ENCODE results near the gene COQ4.

Gene COQ4

DNA sequence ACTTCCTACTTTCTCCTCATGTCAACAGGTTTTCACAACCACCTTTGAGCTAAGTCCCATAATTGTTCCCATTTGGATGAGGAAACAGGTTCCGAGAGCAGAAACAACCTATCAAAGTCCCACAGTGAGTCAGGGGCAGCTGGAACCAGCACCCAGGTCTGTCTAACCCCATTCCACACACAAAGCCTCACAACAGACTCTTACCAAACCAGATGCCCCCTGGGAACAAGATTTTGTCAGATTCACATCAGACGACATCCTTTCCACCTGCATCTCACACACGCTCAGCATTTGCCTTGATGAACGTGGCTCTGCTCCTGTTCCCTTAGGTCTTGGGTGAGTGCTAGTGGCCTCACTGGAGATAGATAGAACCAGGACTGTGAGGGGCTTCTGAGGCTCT is 29.5 kb upstream of the COQ4 start:
- Histone ChIP-seq H3K9ac (ENCODE audit: low read depth, low read length, poor library complexity, severe bottlenecking) (no peak overlapping the region), H3K4me1 (ENCODE audit: insufficient read depth, low read length, poor library complexity, severe bottlenecking) (no peaks in the 10 kb centered on the region), H3K79me2 (ENCODE audit: insufficient read depth, low read length) (no peaks in the 10 kb centered on the region), H4K20me1 (ENCODE audit: insufficient read depth, low read length, poor library complexity, severe bottlenecking) (no peaks in the 10 kb centered on the region), H2AFZ (ENCODE audit: low read length) (no peak overlapping the region), H3K4me2 (ENCODE audit: low read depth, low read length, poor library complexity, severe bottlenecking) (no peak overlapping the region), H3F3A (ENCODE audit: low read depth) (no peaks in the 10 kb centered on the region), H3K27me3 (ENCODE audit: insufficient read depth, low read length, poor library complexity, severe bottlenecking) (no peaks in the 10 kb centered on the region), H3K36me3 (ENCODE audit: insufficient read depth, low read length) (no peaks in the 10 kb centered on the region), H3K9me3 (ENCODE audit: insufficient read depth, low read depth, low read length) (no peaks in the 10 kb centered on the region), H3K4me3 (ENCODE audit: low read length, poor library complexity, severe bottlenecking) (no peak overlapping the region), H3K9me2 (replicated peaks; ENCODE audit: low read depth, low read length) (no peaks in the 10 kb centered on the region)
- TF ChIP-seq CTCF (conservative IDR thresholded peaks at IDR 0.05; ENCODE audit: low read length) = no peak
- no peak for TF ChIP-seq EZH2phosphoT487 (IDR thresholded peaks at IDR 0.05; ENCODE audit: borderline replicate concordance)

DNA sequence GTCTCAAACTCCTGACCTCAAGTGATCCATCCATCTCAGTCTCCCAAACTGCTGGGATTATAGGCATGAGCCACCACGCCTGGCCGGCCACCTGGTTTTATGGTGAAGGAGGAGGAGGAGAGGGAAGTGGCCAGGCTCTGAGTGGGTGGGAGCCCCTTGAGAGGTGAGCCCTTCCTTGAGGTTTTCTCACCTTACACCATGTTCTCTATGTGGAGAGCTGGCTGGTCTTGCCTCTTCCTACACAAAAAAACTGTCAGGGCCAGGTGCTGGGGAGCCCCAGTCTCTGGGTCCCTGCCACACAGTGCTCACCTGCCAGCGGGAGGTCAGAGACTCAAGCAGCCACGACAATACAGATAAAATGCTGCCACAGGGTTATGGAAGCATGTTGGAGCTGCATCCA is 28.5 kb upstream of the COQ4 start:
- Histone ChIP-seq H3K9me2 (replicated peaks; ENCODE audit: low read depth, low read length) (no peaks in the 10 kb centered on the region), H3K9me3 (ENCODE audit: insufficient read depth, low read depth, low read length) (no peaks in the 10 kb centered on the region), H3K4me3 (ENCODE audit: low read length, poor library complexity, severe bottlenecking) (no peak overlapping the region), H3K27me3 (ENCODE audit: insufficient read depth, low read length, poor library complexity, severe bottlenecking) (no peaks in the 10 kb centered on the region), H4K20me1 (ENCODE audit: insufficient read depth, low read length, poor library complexity, severe bottlenecking) (no peaks in the 10 kb centered on the region), H3K4me2 (ENCODE audit: low read depth, low read length, poor library complexity, severe bottlenecking) (no peak overlapping the region), H3K36me3 (ENCODE audit: insufficient read depth, low read length) (no peaks in the 10 kb centered on the region), H3K4me1 (ENCODE audit: insufficient read depth, low read length, poor library complexity, severe bottlenecking) (no peaks in the 10 kb centered on the region), H2AFZ (ENCODE audit: low read length) (no peak overlapping the region), H3K9ac (ENCODE audit: low read depth, low read length, poor library complexity, severe bottlenecking) (no peak overlapping the region), H3F3A (ENCODE audit: low read depth) (no peaks in the 10 kb centered on the region), H3K79me2 (ENCODE audit: insufficient read depth, low read length) (no peaks in the 10 kb centered on the region)
- TF ChIP-seq EZH2phosphoT487 (IDR thresholded peaks at IDR 0.05; ENCODE audit: borderline replicate concordance) = no peak

DNA sequence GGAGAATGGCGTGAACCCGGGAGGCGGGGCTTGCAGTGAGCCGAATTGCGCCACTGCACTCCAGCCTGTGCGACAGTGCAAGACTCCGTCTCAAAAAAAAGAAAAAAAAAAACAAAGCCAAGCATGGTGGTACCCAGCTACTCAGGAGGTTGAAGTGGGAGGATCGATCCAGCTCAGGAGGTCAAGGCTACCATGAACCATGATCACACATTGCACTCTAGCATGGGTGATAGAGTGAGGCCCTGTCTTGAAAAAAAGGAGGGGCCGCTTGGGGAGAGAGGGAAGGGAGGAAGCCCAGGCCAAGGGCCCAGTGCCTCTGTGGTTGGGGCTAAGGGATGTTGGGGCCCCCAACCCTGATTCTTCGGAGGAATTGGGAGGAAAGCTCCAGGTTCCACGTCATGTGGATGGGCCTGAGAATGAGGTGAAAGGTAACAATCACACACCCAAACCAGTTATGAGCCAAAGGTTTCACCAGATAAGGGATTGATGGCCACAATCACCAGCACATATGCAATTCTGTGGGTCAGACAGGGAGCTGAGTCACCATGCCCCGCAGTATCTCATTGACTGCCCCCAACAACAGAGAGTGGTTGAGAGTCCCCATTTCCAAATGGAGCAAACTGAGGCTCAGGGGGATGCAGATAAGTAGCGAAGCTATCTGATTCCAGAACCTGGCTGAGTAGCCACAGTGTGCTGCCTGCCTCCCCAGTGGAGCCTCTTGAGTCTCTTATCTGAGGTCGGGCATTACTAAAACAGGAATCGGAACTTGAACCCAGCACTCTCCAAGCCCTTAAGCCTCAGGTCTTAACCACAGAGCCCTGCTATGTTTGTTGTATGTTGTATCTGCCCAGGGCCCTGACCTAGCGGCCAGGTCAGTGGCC is 26.1 kb upstream of the COQ4 start:
- H3K9me2 ChIP-seq (replicated peaks; ENCODE audit: low read depth, low read length) = no peaks in the 10 kb centered on the region
- H3K4me3 ChIP-seq (ENCODE audit: low read length, poor library complexity, severe bottlenecking) = no peak overlapping the region
- H3K79me2 ChIP-seq (ENCODE audit: insufficient read depth, low read length) = no peaks in the 10 kb centered on the region
- no peak overlapping the region for H3K9ac ChIP-seq (ENCODE audit: low read depth, low read length, poor library complexity, severe bottlenecking)
- H4K20me1 ChIP-seq (ENCODE audit: insufficient read depth, low read length, poor library complexity, severe bottlenecking) = no peaks in the 10 kb centered on the region
- no peak overlapping the region for H2AFZ ChIP-seq (ENCODE audit: low read length)
- no peaks in the 10 kb centered on the region for H3K9me3 ChIP-seq (ENCODE audit: insufficient read depth, low read depth, low read length)
- H3K4me1 ChIP-seq (ENCODE audit: insufficient read depth, low read length, poor library complexity, severe bottlenecking) = no peaks in the 10 kb centered on the region
- H3K4me2 ChIP-seq (ENCODE audit: low read depth, low read length, poor library complexity, severe bottlenecking) = no peak overlapping the region
- TF ChIP-seq EZH2phosphoT487 (IDR thresholded peaks at IDR 0.05; ENCODE audit: borderline replicate concordance) = no peak
- no peak for TF ChIP-seq CTCF (conservative IDR thresholded peaks at IDR 0.05; ENCODE audit: low read length)
- H3F3A ChIP-seq (ENCODE audit: low read depth) = no peaks in the 10 kb centered on the region
- no peaks in the 10 kb centered on the region for H3K27me3 ChIP-seq (ENCODE audit: insufficient read depth, low read length, poor library complexity, severe bottlenecking)
- no peaks in the 10 kb centered on the region for H3K36me3 ChIP-seq (ENCODE audit: insufficient read depth, low read length)

Data from Loucy (cell line).